ENCODE measurements around the gene TTLL9. TPM values are rescaled to one million over a fixed set of nuclear protein-coding genes. Genes with fewer than 3 reads are reported as not detected.
A peak's percentile ranks its signal among the peaks of the same experiment; 100 is the strongest.

The TTLL9 gene
- total RNA-seq, 1 experiment from 2014 or later: not detected

DNA sequence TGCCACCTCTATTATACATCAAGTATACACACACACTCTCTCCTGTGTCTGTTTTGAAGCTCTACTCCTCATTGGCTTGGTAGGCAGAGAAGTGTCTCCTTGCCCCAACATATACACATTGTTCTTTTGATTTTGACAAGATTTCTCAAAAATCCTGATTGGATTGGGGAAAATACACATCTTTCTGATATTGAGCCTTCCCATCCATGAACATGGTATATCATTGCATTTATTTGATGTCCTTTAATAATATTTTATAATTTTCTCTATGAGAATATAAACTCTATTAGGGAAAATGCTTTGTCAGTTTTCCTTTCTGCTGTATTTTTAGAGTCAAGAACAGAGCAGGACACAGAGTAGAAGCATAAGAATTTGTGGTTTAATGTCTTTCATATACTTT lies 7.2 kb downstream of the TTLL9 start:
- no TSS peak for BruUV-seq (replicated peaks)
- Histone ChIP-seq H3K36me3 (ENCODE audit: insufficient read depth, low read length, poor library complexity, severe bottlenecking) (no peaks in the 10 kb centered on the region), H3K4me1 (ENCODE audit: insufficient read depth, low read length, poor library complexity, severe bottlenecking) (no peaks in the 10 kb centered on the region), H3K4me3 (ENCODE audit: low read depth, low read length, poor library complexity, severe bottlenecking) (no peak overlapping the region), H3K27ac (ENCODE audit: low read depth, low read length, poor library complexity, severe bottlenecking) (no peak overlapping the region), H3K27me3 (replicated peaks; ENCODE audit: insufficient read depth, low read depth, low read length, poor library complexity) (peaks cover 10% of the 10 kb centered on the region), H3K9me3 (ENCODE audit: low read depth, low read length, poor library complexity, severe bottlenecking) (no peaks in the 10 kb centered on the region)
- no peak for TF ChIP-seq EZH2 (IDR thresholded peaks at IDR 0.05; ENCODE audit: borderline replicate concordance, low read depth, low read length, poor library complexity, severe bottlenecking)
- TF ChIP-seq, protein P1, sequence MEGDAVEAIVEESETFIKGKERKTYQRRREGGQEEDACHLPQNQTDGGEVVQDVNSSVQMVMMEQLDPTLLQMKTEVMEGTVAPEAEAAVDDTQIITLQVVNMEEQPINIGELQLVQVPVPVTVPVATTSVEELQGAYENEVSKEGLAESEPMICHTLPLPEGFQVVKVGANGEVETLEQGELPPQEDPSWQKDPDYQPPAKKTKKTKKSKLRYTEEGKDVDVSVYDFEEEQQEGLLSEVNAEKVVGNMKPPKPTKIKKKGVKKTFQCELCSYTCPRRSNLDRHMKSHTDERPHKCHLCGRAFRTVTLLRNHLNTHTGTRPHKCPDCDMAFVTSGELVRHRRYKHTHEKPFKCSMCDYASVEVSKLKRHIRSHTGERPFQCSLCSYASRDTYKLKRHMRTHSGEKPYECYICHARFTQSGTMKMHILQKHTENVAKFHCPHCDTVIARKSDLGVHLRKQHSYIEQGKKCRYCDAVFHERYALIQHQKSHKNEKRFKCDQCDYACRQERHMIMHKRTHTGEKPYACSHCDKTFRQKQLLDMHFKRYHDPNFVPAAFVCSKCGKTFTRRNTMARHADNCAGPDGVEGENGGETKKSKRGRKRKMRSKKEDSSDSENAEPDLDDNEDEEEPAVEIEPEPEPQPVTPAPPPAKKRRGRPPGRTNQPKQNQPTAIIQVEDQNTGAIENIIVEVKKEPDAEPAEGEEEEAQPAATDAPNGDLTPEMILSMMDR (conservative IDR thresholded peaks at IDR 0.05; ENCODE audit: low read depth, low read length): no peak
- no peak for DNase-seq (ENCODE audit: low spot score)
- ChIA-PET POLR2A (ENCODE audit: low non-redundant PET) (no interaction called here), CTCF (no interaction called here)
- intact Hi-C loops (cut with micrococcal nuclease; ENCODE audit: unreplicated experiment): no loop called here

DNA sequence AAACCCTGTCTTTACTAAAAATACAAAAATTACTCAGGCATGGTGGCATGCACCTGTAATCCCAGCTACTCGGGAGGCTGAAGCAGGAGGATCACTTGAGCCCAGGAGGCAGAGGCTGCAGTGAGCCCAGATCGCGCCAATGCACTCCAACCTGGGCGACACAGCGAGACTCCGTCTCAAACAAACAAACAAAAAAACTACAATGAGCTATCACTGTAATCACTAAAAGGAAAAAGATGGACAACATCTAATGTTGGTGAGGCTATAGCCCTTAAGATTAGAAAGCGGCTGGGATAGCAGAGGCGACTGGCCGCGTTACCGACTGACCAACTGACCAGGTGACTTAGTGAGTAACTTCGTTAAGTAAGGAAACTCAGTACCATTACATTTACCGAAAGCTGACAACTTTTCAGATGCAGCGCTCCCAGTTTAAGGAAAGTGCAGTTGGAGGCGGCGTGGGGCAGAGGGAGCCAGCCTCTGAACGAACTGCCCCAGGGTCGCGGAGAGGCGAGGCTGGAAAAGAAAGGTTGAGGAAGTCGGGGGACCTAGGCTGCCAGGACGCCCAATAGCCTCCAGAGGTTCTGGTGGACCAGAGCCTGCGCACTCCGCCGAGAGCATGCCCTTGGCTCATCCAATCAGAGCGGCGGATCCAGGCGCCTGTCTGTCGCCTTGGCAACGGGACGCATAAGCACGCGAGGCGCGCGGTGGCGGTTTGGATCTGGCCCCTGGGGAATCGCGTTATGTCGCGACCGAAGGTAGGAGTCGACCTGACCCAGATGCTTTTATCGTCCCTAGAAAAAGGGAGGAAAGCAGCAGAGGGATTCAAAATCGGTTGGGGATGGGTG lies 8.9 kb downstream of the TTLL9 start:
- TF ChIP-seq, protein P1 (conservative IDR thresholded peaks at IDR 0.05; ENCODE audit: low read depth, low read length): no peak
- TF ChIP-seq EZH2 (IDR thresholded peaks at IDR 0.05; ENCODE audit: borderline replicate concordance, low read depth, low read length, poor library complexity, severe bottlenecking): no peak
- no peaks in the 10 kb centered on the region for H3K4me1 ChIP-seq (ENCODE audit: insufficient read depth, low read length, poor library complexity, severe bottlenecking)
- POLR2A ChIA-PET (ENCODE audit: low non-redundant PET): no interaction called here
- intact Hi-C loops (cut with micrococcal nuclease; ENCODE audit: unreplicated experiment): no loop called here
- CTCF ChIA-PET: no interaction called here
- no peaks in the 10 kb centered on the region for H3K9me3 ChIP-seq (ENCODE audit: low read depth, low read length, poor library complexity, severe bottlenecking)
- no TSS peak for BruUV-seq (replicated peaks)
- H3K27ac ChIP-seq (ENCODE audit: low read depth, low read length, poor library complexity, severe bottlenecking): no peak overlapping the region
- no peaks in the 10 kb centered on the region for H3K36me3 ChIP-seq (ENCODE audit: insufficient read depth, low read length, poor library complexity, severe bottlenecking)
- peak overlapping the region; percentile 55 for H3K4me3 ChIP-seq (ENCODE audit: low read depth, low read length, poor library complexity, severe bottlenecking)
- peak; percentile 95 for DNase-seq (ENCODE audit: low spot score)
- no peaks in the 10 kb centered on the region for H3K27me3 ChIP-seq (replicated peaks; ENCODE audit: insufficient read depth, low read depth, low read length, poor library complexity)

DNA sequence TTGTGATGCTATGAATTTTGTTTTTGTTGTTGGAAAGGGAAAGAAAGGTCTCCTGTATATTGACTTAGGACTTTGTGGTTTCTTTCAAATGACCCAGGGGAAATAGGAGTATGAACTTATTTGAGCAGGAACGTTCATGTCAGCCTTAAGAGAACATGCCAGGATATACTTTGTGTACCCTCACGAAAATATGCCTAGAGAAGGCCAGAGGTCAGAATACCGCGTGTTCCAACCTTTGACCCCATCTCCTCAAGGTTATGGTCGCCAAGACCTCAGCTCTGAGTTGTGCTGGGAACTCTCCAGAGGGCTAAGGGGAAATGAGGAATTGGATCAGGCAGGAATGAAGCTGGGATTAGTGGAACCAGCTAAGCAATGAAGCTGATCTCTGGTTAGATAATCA lies 11.5 kb downstream of the TTLL9 start:
- Histone ChIP-seq H3K4me1 (ENCODE audit: insufficient read depth, low read length, poor library complexity, severe bottlenecking) (no peaks in the 10 kb centered on the region), H3K4me3 (ENCODE audit: low read depth, low read length, poor library complexity, severe bottlenecking) (no peak overlapping the region), H3K36me3 (ENCODE audit: insufficient read depth, low read length, poor library complexity, severe bottlenecking) (no peaks in the 10 kb centered on the region), H3K27ac (ENCODE audit: low read depth, low read length, poor library complexity, severe bottlenecking) (no peak overlapping the region), H3K27me3 (replicated peaks; ENCODE audit: insufficient read depth, low read depth, low read length, poor library complexity) (peaks cover 8% of the 10 kb centered on the region), H3K9me3 (ENCODE audit: low read depth, low read length, poor library complexity, severe bottlenecking) (no peaks in the 10 kb centered on the region)
- no peak for DNase-seq (ENCODE audit: low spot score)
- TF ChIP-seq, protein P1 (conservative IDR thresholded peaks at IDR 0.05; ENCODE audit: low read depth, low read length): no peak
- no peak for TF ChIP-seq EZH2 (IDR thresholded peaks at IDR 0.05; ENCODE audit: borderline replicate concordance, low read depth, low read length, poor library complexity, severe bottlenecking)
- POLR2A ChIA-PET (ENCODE audit: low non-redundant PET): no interaction called here
- CTCF ChIA-PET: interaction anchor here (0.6 to 0.7 kb wide), 2 partner anchors 9 to 114 kb away, joined by 3 read pairs; no protein-coding TSS in a partner anchor
- BruUV-seq (replicated peaks): no TSS peak
- intact Hi-C loops (cut with micrococcal nuclease; ENCODE audit: unreplicated experiment): no loop called here
